22Rv1 (cell line): ENCODE results near the gene USP48.

ENCODE experiments used
- ZFX ChIP-seq: fragments of 450-650 bp; IDR thresholded peaks from 2 replicates; pipeline ENCODE4 v1.6.1; 2017; ENCODE audit warnings: antibody characterized with exemption, borderline replicate concordance
- TF ChIP-seq, protein P1 (sequence below): fragments of 450-650 bp; IDR thresholded peaks from 2 replicates; pipeline ENCODE4 v1.5.1; 2017; ENCODE audit warnings: mild to moderate bottlenecking

- TF ChIP-seq, protein P1, sequence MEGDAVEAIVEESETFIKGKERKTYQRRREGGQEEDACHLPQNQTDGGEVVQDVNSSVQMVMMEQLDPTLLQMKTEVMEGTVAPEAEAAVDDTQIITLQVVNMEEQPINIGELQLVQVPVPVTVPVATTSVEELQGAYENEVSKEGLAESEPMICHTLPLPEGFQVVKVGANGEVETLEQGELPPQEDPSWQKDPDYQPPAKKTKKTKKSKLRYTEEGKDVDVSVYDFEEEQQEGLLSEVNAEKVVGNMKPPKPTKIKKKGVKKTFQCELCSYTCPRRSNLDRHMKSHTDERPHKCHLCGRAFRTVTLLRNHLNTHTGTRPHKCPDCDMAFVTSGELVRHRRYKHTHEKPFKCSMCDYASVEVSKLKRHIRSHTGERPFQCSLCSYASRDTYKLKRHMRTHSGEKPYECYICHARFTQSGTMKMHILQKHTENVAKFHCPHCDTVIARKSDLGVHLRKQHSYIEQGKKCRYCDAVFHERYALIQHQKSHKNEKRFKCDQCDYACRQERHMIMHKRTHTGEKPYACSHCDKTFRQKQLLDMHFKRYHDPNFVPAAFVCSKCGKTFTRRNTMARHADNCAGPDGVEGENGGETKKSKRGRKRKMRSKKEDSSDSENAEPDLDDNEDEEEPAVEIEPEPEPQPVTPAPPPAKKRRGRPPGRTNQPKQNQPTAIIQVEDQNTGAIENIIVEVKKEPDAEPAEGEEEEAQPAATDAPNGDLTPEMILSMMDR: no peak
- no peak for TF ChIP-seq ZFX
These were observed 44.3 kb upstream of the USP48 start for GRCh38 chr1:21827141-21827679.
